Stimulated activated CD8-positive, alpha-beta memory T cell treated with anti-CD3 and anti-CD28 coated beads, Interleukin-12 subunit alpha, Interleukin-12 subunit beta, amount 100 ng/mL, for 24 hours (primary cell): ENCODE measurements around the gene PEDS1.
"Not testable (repeated sequence)": the region's sequence is repeated elsewhere in the genome, so short reads cannot be mapped to it uniquely, and the experiment has no call there.

Experiments
- DNase-seq: peaks from one replicate; pipeline ENCODE4 v3.0.0-alpha.2; 2020; ENCODE audit errors: extremely low read depth

Gene PEDS1

GRCh38 chr20:50113420-50114224, 39.9 kb downstream of the PEDS1 start:
- DNase-seq: no peak

DNA sequence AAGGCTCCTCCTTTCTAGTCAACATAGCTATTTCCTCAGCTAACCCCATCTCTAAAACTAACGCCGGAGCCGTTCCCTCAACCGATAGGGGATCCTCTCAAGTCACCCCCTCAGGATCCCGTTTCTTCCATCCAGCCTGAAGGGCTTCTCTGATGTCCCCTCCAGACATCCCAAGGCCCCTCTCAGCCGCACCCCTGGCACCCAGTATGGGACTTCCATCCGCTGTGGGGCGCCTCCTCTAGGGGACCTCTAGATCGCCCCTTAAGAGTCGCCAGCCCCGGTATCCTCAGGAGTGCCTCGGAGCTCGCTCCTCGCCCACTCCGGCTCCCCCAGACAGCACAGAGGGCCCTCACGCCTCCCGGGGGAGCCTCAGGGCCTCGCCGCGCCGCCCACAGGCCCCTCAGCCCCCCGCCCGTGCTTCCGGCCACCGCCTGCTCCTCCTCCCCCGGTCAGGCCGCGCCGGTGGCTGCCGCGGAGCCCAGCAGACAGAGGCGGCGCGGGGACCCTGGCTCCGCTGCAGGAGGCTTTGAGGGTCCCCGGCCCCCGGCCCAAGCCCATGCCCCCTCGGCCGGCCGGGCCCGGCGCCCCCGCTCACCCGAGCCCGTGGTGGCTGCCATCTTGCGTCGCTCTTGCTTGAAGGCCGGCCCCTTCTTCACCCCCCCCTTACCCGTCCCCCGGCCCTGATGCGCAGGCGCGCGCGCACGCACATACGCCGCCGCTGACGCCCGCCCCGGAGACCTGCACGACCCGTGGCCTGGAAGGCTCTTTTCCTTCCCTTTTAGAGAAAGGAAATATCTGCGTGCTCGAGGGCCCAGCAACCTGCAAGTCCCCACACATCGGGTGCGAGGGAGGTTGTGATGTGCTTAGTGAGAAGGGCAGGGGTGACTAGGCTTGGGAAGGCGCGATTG, 40.8 kb downstream of the PEDS1 start, which contains the start of gene UBE2V1:
Gene UBE2V1 (minus strand): TSS at position 639 of the 908 bp plus-strand sequence. CDS start 22 bp downstream, at position 617.
- peak; percentile 76 for DNase-seq

GRCh38 chr20:50111829-50112495, 41.6 kb downstream of the PEDS1 start:
- no peak for DNase-seq

DNA sequence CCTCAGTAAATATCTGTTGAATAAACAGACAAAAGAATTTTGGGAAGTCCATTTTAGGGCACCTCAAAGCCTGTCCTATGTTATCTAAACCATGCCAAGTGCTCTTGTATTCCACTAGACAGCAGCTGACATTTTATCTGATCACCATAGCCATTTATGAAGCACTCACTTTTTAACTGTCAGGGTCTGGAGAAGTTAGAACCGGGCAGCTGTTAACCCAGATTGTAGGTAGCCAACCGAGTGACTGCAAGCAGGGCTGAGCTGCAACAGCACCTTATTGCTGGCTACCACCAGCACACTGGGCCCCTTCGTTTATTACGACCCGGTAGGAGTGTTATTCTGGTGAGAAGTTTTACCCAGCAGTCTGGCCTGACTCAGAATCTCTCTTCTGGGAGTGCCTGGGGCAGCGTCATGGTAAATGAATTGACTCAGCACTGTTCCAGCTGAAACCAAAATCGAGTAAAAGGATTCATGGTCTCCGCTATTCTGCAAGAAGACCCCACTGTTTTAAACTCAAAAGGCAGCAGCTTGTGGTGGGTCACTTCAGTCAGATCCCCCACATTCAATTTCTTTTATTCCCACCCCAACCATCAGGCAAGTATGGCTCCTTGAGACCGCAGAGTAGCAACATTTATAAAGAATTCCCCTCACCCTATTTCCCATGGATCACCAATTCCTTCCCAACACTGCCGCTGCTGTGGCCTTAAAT, 42.2 kb downstream of the PEDS1 start:
- no peak for DNase-seq

DNA sequence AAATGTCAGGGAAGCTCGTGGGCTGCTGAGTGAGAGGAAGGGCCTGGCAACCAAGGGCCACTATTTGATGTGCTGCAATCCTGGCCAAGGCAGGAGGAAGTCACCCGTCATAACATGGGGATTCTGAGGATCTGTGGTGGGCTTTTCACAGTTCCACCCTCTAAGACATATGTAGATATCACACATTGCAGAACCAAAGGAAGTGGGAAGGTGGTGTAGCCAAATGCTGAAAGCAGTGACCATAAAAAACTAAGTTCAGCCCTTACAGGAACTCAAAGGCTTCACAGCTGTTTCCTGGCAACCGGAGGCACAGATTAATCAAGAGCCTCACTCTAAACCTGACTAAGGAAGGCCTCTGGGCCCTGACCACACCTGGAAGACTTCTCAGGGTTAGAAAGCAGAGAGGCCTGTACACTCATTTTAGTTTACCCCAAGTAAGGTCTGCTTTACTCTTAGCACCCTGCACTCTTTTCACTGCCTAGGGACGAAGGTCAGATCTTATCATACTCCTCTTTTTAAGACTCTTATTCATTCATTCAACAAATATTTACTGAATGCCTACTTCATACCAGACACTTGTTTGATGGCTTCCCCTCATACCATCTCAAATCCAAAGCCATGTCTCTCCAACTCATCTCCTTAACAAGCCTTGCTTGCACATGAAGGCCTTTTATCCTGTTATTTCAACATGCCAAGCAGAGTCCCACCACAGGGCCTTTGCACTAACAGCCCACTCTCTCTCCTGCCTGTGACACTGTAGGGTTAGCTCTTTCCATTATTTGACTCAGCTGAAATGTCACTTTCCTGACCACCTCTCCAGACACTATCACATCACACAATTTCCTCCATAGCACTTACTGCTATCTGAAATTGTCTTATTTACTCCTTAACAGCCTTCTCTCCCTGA, 43.1 kb downstream of the PEDS1 start:
- no peak for DNase-seq

GRCh38 chr20:50108556-50109235, 44.8 kb downstream of the PEDS1 start:
- no peak for DNase-seq

- no peak for DNase-seq
Measured at GRCh38 chr20:50107796-50108331, 45.7 kb downstream of the PEDS1 start.

- DNase-seq: no peak
Measured at GRCh38 chr20:50107086-50107660, 46.4 kb downstream of the PEDS1 start.

DNA sequence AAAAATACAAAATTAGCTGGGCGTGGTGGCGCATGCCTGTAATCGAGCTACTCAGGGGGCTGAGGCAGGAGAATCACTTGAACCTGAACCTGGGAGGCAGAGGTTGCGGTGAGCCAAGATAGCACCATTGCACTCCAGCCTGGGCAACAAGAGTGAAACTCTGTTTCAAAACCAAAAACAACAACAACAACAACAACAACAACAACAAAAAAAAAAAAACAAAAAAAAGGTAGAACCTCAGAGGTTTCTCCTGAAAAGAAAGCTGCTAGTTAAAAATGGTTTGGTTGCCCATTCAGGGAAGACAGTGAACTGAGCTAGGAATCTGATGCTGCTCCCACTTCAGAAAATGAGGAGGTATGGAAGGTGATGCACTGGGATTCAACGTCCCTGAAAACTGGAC, 46.9 kb downstream of the PEDS1 start:
- DNase-seq: not testable (repeated sequence)
